A549 (cell line): ENCODE results near the gene CHAMP1. TPM values are rescaled to one million over a fixed set of nuclear protein-coding genes. Genes with fewer than 3 reads are reported as not detected.
"Not testable (repeated sequence)": the region's sequence is repeated elsewhere in the genome, so short reads cannot be mapped to it uniquely, and the experiment has no call there.

Source experiments
- ATAC-seq, 2 experiments: fragments of 200-7000 bp in 1 of 2; fragments of >200 bp in 1 of 2; cut with Nextera tagmentation in 1 of 2; cut with Tn5 transposase in 1 of 2; 3 replicates each; pipeline versions ENCODE4 v1.8.0 to v1.9.1; 2018 to 2020; ENCODE audit warnings: mild to moderate bottlenecking in 1 of 2, moderate library complexity in 1 of 2
- CTCF ChIA-PET: fragments of 300-600 bp; sonication (Branson Sonifier 250); formaldehyde crosslinking; extraction: SDS; loops from one replicate; lab custom pipeline; 2021; ENCODE audit warnings: antibody characterized with exemption, inconsistent platforms; lab: Yijun Ruan, JAX
- POLR2A ChIA-PET: fragments of 350-600 bp; formaldehyde crosslinking; extraction: SDS; loops from one replicate; lab custom pipeline; 2021; ENCODE audit warnings: antibody characterized with exemption, inconsistent platforms; lab: Yijun Ruan, JAX
- DNase-seq, 2 experiments: peaks; one replicate each; pipeline versions ENCODE4 v3.0.0 to v3.0.0-alpha.2; 2011 to 2016; ENCODE audit warnings: low read depth in 1 of 2, low spot score in 1 of 2
- FAIRE-seq: peaks from 2 replicates; lab custom pipeline; 2011; peaks lifted over from hg19 to GRCh38; lab: Jason Lieb, UNC
- H3K27ac ChIP-seq, 2 experiments: fragments of >200 bp; sonication (Bioruptor Twin); formaldehyde crosslinking; 3 replicates each; pipeline ENCODE4 v1.5.1; 2016 to 2017
- H3K4me1 ChIP-seq: fragments of >200 bp; sonication (Bioruptor Twin); formaldehyde crosslinking; 3 replicates; pipeline ENCODE4 v1.6.1; 2016
- H3K4me2 ChIP-seq: fragments of >200 bp; sonication (Bioruptor Twin); formaldehyde crosslinking; 3 replicates; pipeline ENCODE4 v1.6.1; 2016
- H3K4me3 ChIP-seq: fragments of >200 bp; sonication (Bioruptor Twin); formaldehyde crosslinking; 3 replicates; pipeline ENCODE4 v1.5.1; 2016
- H3K9me3 ChIP-seq: fragments of >200 bp; sonication (Bioruptor Twin); formaldehyde crosslinking; 3 replicates; pipeline ENCODE4 v1.6.1; 2016
- CHD2 ChIP-seq: fragments of 150-350 bp; IDR thresholded peaks from 2 replicates; pipeline ENCODE4 v1.6.1; 2014; ENCODE audit warnings: low read length; ENCODE audit not compliant: partially characterized antibody
- CHD4 ChIP-seq: fragments of 200-600 bp; sonication (generic); IDR thresholded peaks from 2 replicates; pipeline ENCODE4 v1.6.1; 2016; ENCODE audit warnings: antibody characterized with exemption, mild to moderate bottlenecking, borderline replicate concordance
- FOXS1 ChIP-seq: fragments of 250-450 bp; sonication (Bioruptor Pico); IDR thresholded peaks from 2 replicates; pipeline ENCODE4 v1.5.0; 2020; ENCODE audit warnings: mild to moderate bottlenecking, moderate library complexity
- HDAC2 ChIP-seq: fragments of 200-600 bp; sonication (generic); IDR thresholded peaks from 2 replicates; pipeline ENCODE4 v1.6.1; 2016
- HOXB13 ChIP-seq: fragments of 250-450 bp; sonication (Bioruptor Pico); IDR thresholded peaks from 2 replicates; pipeline ENCODE4 v1.5.0; 2020; ENCODE audit warnings: low read depth, mild to moderate bottlenecking, moderate library complexity
- JUN ChIP-seq, 2 experiments: fragments of >200 bp; sonication (Bioruptor Twin); formaldehyde crosslinking; IDR thresholded peaks; 2 replicates in 1 of 2; 3 replicates in 1 of 2; pipeline ENCODE4 v1.6.1; 2016 to 2017
- KDM5A ChIP-seq: fragments of 200-600 bp; sonication (generic); IDR thresholded peaks from 2 replicates; pipeline ENCODE4 v1.6.1; 2016; ENCODE audit warnings: antibody characterized with exemption, mild to moderate bottlenecking
- MAFK ChIP-seq: fragments of 450-650 bp; IDR thresholded peaks from 2 replicates; pipeline ENCODE4 v1.6.1; 2014; ENCODE audit not compliant: partially characterized antibody
- MAZ ChIP-seq: fragments of 150-350 bp; IDR thresholded peaks from 2 replicates; pipeline ENCODE4 v1.6.1; 2014; ENCODE audit warnings: antibody characterized with exemption, low read depth, low read length, borderline replicate concordance
- NPAS2 ChIP-seq: fragments of 250-450 bp; sonication (Bioruptor Pico); IDR thresholded peaks from 2 replicates; pipeline ENCODE4 v1.8.0; 2022; ENCODE audit warnings: mild to moderate bottlenecking, moderate library complexity, borderline replicate concordance
- PHF8 ChIP-seq: fragments of 200-600 bp; sonication (generic); IDR thresholded peaks from 2 replicates; pipeline ENCODE4 v1.6.1; 2016; ENCODE audit warnings: low read depth, mild to moderate bottlenecking, antibody characterized with exemption, moderate library complexity, borderline replicate concordance
- POLR2A ChIP-seq: IDR thresholded peaks from 2 replicates; pipeline ENCODE4 v1.6.1; 2012; ENCODE audit warnings: mild to moderate bottlenecking, low read length
- RCOR1 ChIP-seq: fragments of 150-350 bp; IDR thresholded peaks from 2 replicates; pipeline ENCODE4 v1.6.1; 2014; ENCODE audit warnings: antibody characterized with exemption, low read length, low read depth
- RFX5 ChIP-seq: fragments of 450-650 bp; IDR thresholded peaks from 2 replicates; pipeline ENCODE4 v1.7.1; 2014; ENCODE audit warnings: antibody characterized with exemption, mild to moderate bottlenecking, moderate library complexity
- SREBF2 ChIP-seq: fragments of 450-650 bp; IDR thresholded peaks from 2 replicates; pipeline ENCODE4 v1.6.1; 2014; ENCODE audit warnings: mild to moderate bottlenecking, moderate library complexity
- ZFP36 ChIP-seq: fragments of 450-650 bp; IDR thresholded peaks from 2 replicates; pipeline ENCODE4 v1.6.1; 2014; ENCODE audit warnings: borderline replicate concordance; ENCODE audit not compliant: partially characterized antibody
- WGBS: methylation state at CpG from one replicate; pipeline ENCODE4 v1.1.6; 2017; ENCODE audit errors: missing lambda C conversion rate; 5-methylcytosine and 5-hydroxymethylcytosine counted together
- polyA plus RNA-seq, 4 experiments: library from polyadenylated mRNA; depleted of rRNA in 3 of 4; stranded (reverse); fragments of >200 nt; fragmentation: RNase III in 1 of 4; extraction: RNeasy Plus Mini Kit Qiagen cat#74134 plus additional on column Dnase treatment in 1 of 4; gene quantifications; 2 replicates in 3 of 4; 3 replicates in 1 of 4; pipeline ENCODE4 v1.2.3, GENCODE V29; 2011 to 2017
- TF ChIP-seq, protein P1 (sequence below): IDR thresholded peaks from 2 replicates; pipeline ENCODE4 v1.6.1; 2012
- TF ChIP-seq, protein P2 (sequence below): IDR thresholded peaks from 2 replicates; pipeline ENCODE4 v1.6.1; 2012
- TF ChIP-seq, protein P3 (sequence below): fragments of >200 bp; sonication (Bioruptor Twin); formaldehyde crosslinking; IDR thresholded peaks from 3 replicates; pipeline ENCODE4 v1.6.1; 2016
- TF ChIP-seq, protein P4 (sequence below): fragments of >200 bp; sonication (Bioruptor Twin); formaldehyde crosslinking; IDR thresholded peaks from 2 replicates; pipeline ENCODE4 v1.6.1; 2016
- TF ChIP-seq, protein P5 (sequence below): IDR thresholded peaks from 2 replicates; pipeline ENCODE4 v1.6.1; 2012; ENCODE audit warnings: low read depth, borderline replicate concordance

Gene CHAMP1
- polyA plus RNA-seq, 2 of the 4 experiments (the other 2 are of a cell fraction) = 18.0 to 40.8 TPM

DNA sequence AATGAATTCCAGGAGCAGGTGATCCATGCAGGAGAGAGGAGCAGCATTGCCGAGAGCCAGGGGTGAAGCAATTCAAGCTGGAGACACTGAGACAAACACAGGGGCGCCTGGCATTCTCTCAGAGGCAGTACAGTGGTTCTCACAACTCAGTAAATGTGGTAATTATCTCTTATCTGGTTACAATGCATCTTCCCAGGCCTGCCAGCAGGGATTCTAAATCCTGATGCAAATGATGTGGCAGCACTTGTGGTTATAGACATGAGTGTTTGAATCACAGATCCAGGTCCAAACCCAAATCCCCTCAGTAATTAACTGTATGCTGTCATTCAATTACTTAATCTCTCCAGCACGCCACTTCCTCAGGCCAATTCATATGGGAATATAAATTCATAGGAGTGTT, 19.6 kb downstream of the CHAMP1 start:
- POLR2A ChIA-PET, H3K4me2 ChIP-seq, ATAC-seq, DNase-seq, H3K27ac ChIP-seq, H3K4me1 ChIP-seq, H3K9me3 ChIP-seq, H3K4me3 ChIP-seq, FAIRE-seq, CTCF ChIA-PET: not testable (repeated sequence)
- 76% methylated on average over 3 of the region's 3 CpGs for whole genome bisulfite sequencing

DNA sequence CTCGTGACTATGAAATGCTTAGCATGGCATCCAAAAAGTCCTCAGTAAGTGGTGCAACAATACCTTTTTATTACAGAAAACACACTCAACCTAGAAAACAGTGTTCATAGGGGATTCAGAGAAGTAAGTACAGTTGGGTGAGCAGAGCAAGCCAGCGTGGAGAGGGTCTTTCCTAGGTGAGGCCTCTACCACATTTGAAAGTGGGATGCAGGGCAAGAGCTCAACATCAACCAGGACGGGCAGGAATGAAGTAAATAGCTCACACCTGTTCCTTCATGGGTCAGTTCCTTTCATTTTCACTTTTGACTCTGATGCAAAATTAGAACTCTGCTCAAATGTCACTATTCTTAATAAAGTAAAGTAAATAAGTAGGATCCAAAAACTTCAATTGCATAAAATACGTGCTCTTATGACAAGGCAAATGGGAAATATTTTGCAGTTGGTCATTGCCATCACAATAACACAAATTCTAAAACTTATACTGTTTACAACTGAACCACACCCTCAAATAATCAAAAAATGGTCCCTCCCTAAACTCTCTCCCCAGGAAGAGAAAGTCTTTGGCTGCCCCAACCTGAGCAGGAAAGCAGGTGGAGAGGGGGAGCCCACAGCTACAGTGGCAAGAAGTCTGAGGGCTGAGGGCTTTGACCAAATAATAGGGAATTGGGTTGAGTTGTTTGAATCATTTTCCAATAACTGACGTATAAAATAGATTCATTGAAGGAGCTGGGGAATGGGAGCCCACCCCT, 20.2 kb downstream of the CHAMP1 start:
- 0 out of 3 replicates have a peak, but pooled peaks cover 1% of the 10 kb centered on the region for H3K4me1 ChIP-seq
- no peak for FAIRE-seq
- no peak for ATAC-seq
- WGBS = 48% methylated on average over 5 of the region's 5 CpGs
- ChIA-PET POLR2A (no interaction called here), CTCF (interaction anchor here (1.0 kb wide), 1 partner anchor 16 kb away, joined by 4 read pairs; no protein-coding TSS in a partner anchor)
- DNase-seq = no peak
- H3K9me3 ChIP-seq = no peaks in the 10 kb centered on the region
- no peak overlapping the region for H3K4me2 ChIP-seq
- H3K4me3 ChIP-seq = no peak overlapping the region
- TF ChIP-seq HDAC2 = no peak
- no peak for TF ChIP-seq JUN (IDR thresholded peaks at IDR 0.05)
- TF ChIP-seq ZFP36 = no peak
- TF ChIP-seq, protein P1, sequence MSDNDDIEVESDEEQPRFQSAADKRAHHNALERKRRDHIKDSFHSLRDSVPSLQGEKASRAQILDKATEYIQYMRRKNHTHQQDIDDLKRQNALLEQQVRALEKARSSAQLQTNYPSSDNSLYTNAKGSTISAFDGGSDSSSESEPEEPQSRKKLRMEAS = no peak
- H3K27ac ChIP-seq = no peak overlapping the region

DNA sequence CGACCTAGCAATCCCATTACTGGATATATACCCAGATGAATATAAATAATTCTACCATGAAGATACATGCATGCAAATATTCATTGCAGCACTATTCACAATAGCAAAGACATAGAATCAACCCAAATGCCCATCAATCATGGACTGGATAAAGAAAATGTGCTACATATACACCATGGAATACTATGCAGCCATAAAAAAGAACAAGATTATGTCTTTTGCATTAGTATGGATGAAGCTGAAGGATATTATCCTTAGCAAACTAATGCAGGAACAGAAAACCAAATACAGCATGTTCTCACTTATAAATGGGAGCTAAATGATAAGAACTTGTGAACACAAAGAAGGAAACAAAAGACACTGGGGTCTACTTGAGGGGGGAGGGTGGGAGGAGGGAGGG, 22.2 kb downstream of the CHAMP1 start:
- ATAC-seq, POLR2A ChIA-PET, H3K4me2 ChIP-seq, DNase-seq, H3K4me3 ChIP-seq, H3K4me1 ChIP-seq, H3K9me3 ChIP-seq, FAIRE-seq, H3K27ac ChIP-seq: not testable (repeated sequence)
- CTCF ChIA-PET = interaction anchor here (1.7 kb wide), 1 partner anchor 11 kb away, joined by 7 read pairs; no protein-coding TSS in a partner anchor
- WGBS = 17% methylated on average over 1 of the region's 1 CpG

DNA sequence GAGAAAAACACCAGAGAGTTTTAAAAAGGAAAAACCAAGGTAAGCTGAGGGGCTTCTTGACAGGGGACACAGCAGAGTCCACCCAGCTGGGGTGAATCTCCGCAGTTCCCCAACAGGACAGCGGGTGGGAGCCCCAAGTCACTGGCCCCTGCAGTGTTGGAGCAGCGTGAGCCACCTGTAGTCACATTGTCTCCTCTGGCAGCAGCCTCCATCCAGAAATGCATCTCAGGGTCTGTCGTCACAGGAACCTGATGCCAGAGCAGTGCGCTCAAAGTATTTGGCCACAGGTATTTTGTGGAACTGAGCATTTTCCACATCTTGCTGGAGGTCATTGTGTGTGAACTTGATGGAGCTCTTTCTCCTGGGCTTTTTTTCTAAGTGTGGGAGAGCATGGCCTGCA, 24.7 kb downstream of the CHAMP1 start:
- H3K9me3 ChIP-seq = no peaks in the 10 kb centered on the region
- ChIA-PET CTCF (interaction anchor here (0.6 to 1.6 kb wide), 4 partner anchors 12 to 101 kb away, joined by 3 to 8 read pairs (median 4); no protein-coding TSS in a partner anchor), POLR2A (interaction anchor here (0.6 kb wide), 1 partner anchor 69 kb away, joined by 5 read pairs; no protein-coding TSS in a partner anchor)
- WGBS = 93% methylated on average over 2 of the region's 5 CpGs
- no peak overlapping the region for H3K4me3 ChIP-seq
- DNase-seq (no peak), ATAC-seq (no peak; a peak in 1 of 6 replicates), FAIRE-seq (no peak)
- no peak overlapping the region for H3K4me2 ChIP-seq
- 0 out of 3 replicates have a peak, but pooled peaks cover 3% of the 10 kb centered on the region for H3K4me1 ChIP-seq
- no peak overlapping the region for H3K27ac ChIP-seq
- TF ChIP-seq CHD2 (no peak), SREBF2 (no peak), POLR2A (no peak), CHD4 (no peak), PHF8 (no peak), KDM5A (no peak), RFX5 (no peak), NPAS2 (no peak), FOXS1 (CRISPR knock-in tag) (no peak), HDAC2 (no peak), MAZ (no peak), HOXB13 (CRISPR knock-in tag) (no peak), RCOR1 (no peak), MAFK (no peak)
- TF ChIP-seq, protein P2, sequence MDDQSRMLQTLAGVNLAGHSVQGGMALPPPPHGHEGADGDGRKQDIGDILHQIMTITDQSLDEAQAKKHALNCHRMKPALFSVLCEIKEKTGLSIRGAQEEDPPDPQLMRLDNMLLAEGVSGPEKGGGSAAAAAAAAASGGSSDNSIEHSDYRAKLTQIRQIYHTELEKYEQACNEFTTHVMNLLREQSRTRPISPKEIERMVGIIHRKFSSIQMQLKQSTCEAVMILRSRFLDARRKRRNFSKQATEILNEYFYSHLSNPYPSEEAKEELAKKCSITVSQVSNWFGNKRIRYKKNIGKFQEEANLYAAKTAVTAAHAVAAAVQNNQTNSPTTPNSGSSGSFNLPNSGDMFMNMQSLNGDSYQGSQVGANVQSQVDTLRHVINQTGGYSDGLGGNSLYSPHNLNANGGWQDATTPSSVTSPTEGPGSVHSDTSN = no peak
- TF ChIP-seq, protein P3, sequence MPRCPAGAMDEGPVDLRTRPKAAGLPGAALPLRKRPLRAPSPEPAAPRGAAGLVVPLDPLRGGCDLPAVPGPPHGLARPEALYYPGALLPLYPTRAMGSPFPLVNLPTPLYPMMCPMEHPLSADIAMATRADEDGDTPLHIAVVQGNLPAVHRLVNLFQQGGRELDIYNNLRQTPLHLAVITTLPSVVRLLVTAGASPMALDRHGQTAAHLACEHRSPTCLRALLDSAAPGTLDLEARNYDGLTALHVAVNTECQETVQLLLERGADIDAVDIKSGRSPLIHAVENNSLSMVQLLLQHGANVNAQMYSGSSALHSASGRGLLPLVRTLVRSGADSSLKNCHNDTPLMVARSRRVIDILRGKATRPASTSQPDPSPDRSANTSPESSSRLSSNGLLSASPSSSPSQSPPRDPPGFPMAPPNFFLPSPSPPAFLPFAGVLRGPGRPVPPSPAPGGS = no peak
- TF ChIP-seq, protein P4, sequence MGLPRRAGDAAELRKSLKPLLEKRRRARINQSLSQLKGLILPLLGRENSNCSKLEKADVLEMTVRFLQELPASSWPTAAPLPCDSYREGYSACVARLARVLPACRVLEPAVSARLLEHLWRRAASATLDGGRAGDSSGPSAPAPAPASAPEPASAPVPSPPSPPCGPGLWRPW = no peak
- TF ChIP-seq, protein P5, sequence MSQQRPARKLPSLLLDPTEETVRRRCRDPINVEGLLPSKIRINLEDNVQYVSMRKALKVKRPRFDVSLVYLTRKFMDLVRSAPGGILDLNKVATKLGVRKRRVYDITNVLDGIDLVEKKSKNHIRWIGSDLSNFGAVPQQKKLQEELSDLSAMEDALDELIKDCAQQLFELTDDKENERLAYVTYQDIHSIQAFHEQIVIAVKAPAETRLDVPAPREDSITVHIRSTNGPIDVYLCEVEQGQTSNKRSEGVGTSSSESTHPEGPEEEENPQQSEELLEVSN = no peak
